ENCODE measurements around the gene RNF34.

- TF ChIP-seq, protein P1, sequence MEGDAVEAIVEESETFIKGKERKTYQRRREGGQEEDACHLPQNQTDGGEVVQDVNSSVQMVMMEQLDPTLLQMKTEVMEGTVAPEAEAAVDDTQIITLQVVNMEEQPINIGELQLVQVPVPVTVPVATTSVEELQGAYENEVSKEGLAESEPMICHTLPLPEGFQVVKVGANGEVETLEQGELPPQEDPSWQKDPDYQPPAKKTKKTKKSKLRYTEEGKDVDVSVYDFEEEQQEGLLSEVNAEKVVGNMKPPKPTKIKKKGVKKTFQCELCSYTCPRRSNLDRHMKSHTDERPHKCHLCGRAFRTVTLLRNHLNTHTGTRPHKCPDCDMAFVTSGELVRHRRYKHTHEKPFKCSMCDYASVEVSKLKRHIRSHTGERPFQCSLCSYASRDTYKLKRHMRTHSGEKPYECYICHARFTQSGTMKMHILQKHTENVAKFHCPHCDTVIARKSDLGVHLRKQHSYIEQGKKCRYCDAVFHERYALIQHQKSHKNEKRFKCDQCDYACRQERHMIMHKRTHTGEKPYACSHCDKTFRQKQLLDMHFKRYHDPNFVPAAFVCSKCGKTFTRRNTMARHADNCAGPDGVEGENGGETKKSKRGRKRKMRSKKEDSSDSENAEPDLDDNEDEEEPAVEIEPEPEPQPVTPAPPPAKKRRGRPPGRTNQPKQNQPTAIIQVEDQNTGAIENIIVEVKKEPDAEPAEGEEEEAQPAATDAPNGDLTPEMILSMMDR (IDR thresholded peaks at IDR 0.05 in 8 of 11, conservative IDR thresholded peaks at IDR 0.05 in 3 of 11): no peak
- TF ChIP-seq POLR2A (IDR thresholded peaks at IDR 0.05): no peak
These were observed 21.2 kb upstream of the RNF34 start for GRCh38 chr12:121378736-121379135.

Measured in spleen (tissue), 7 donors.